ENCODE data around the gene SETD5. TPM values are rescaled to one million over a fixed set of nuclear protein-coding genes. Genes with fewer than 3 reads are reported as not detected.

SETD5 gene
- total RNA-seq, 1 donor from 2014 or later: 192 TPM

DNA sequence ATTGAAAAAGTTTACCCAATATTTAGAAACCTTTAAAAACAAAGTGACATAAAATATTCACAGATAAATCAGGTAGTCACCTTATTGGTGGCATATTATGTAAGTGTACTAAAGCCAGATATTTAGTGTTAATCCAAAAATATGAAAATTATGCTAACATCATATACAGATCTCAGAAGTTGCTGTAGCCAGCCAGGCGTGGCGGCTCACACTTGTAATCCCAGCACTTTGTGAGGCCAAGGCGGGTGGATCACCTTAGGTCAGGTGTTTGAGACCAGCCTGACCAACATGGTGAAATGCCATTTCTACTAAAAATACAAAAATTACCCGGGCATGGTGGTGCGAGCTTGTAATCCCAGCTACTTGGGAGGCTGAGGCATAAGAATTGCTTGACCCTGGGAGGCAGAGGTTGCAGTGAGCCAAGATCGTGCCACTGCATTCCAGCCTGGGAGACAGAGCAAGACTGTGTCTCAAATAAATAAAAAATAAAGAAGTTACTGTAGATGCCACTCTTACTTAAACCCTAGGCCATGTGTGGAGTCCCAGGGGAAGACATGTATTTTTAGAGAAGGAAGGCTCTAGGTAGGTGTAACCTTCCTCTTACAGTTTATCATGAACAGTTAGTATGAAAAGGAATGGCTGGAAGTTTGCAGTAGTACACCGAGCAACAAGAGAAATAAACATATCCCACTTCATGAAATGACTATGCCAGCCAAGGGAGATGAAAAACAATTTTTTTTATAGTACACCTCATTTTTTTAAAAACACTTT lies 9.6 kb downstream of the SETD5 start:
- TF ChIP-seq, protein P1, sequence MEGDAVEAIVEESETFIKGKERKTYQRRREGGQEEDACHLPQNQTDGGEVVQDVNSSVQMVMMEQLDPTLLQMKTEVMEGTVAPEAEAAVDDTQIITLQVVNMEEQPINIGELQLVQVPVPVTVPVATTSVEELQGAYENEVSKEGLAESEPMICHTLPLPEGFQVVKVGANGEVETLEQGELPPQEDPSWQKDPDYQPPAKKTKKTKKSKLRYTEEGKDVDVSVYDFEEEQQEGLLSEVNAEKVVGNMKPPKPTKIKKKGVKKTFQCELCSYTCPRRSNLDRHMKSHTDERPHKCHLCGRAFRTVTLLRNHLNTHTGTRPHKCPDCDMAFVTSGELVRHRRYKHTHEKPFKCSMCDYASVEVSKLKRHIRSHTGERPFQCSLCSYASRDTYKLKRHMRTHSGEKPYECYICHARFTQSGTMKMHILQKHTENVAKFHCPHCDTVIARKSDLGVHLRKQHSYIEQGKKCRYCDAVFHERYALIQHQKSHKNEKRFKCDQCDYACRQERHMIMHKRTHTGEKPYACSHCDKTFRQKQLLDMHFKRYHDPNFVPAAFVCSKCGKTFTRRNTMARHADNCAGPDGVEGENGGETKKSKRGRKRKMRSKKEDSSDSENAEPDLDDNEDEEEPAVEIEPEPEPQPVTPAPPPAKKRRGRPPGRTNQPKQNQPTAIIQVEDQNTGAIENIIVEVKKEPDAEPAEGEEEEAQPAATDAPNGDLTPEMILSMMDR (conservative IDR thresholded peaks at IDR 0.05): no peak
- Mint-ChIP-seq H3K9me3 (peaks cover 7% of the 10 kb centered on the region), H3K27ac (no peak overlapping the region), H3K4me1 (ENCODE audit: unreplicated experiment) (peaks cover 31% of the 10 kb centered on the region), H3K36me3 (peaks cover 18% of the 10 kb centered on the region), H3K27me3 (no peaks in the 10 kb centered on the region), H3K4me3 (no peak overlapping the region)
- DNase-seq (ENCODE audit: extremely low spot score, unreplicated experiment): no peak

DNA sequence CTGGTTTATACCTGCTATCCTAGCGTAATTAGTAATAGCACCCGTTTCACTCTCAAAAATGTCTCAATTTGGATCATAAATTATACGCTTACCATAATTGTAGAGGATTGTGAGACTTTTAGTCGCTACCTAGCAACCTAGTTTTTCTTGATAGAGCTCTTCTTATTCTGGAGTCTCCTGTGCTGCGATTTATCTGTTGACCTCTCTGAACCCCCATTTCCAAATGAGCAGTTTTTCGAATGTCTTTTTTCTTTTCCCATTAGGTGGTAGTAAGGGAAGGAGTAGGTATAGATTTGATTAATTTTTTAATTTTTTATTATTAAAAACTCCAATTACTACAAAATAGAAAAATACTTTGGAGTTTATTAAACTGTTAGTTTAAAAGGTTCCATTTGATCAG lies 10.6 kb downstream of the SETD5 start:
- Mint-ChIP-seq H3K9me3 (peaks cover 7% of the 10 kb centered on the region), H3K27ac (no peak overlapping the region), H3K27me3 (no peaks in the 10 kb centered on the region), H3K36me3 (peaks cover 18% of the 10 kb centered on the region), H3K4me1 (ENCODE audit: unreplicated experiment) (peaks cover 22% of the 10 kb centered on the region), H3K4me3 (no peak overlapping the region)
- TF ChIP-seq, protein P1 (conservative IDR thresholded peaks at IDR 0.05): no peak
- DNase-seq (ENCODE audit: extremely low spot score, unreplicated experiment): no peak

DNA sequence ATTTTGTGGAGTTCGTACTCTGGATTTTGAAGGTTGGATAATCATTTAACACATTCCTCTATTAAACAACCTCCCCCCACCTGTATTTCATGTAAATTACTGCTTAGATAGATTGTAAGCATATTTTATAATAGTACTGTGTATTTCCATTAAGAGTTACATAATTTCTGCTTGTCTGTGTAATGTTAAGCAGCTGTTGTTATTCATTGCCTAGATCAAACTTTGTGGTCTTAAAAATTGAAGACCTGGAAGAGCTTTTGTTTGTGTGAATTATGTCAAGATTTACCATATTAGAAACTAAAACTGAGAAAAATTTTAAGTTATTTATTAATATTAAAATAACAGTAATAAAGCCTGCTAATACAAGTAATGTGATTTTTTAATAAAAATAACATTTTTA lies 11.1 kb downstream of the SETD5 start:
- H3K4me3 Mint-ChIP-seq: no peak overlapping the region
- no peak overlapping the region for H3K27ac Mint-ChIP-seq
- H3K9me3 Mint-ChIP-seq: peaks cover 7% of the 10 kb centered on the region
- no peaks in the 10 kb centered on the region for H3K27me3 Mint-ChIP-seq
- peaks cover 22% of the 10 kb centered on the region for H3K36me3 Mint-ChIP-seq
- peaks cover 26% of the 10 kb centered on the region for H3K4me1 Mint-ChIP-seq (ENCODE audit: unreplicated experiment)
- DNase-seq (ENCODE audit: extremely low spot score, unreplicated experiment): no peak
- TF ChIP-seq, protein P1 (conservative IDR thresholded peaks at IDR 0.05): no peak

DNA sequence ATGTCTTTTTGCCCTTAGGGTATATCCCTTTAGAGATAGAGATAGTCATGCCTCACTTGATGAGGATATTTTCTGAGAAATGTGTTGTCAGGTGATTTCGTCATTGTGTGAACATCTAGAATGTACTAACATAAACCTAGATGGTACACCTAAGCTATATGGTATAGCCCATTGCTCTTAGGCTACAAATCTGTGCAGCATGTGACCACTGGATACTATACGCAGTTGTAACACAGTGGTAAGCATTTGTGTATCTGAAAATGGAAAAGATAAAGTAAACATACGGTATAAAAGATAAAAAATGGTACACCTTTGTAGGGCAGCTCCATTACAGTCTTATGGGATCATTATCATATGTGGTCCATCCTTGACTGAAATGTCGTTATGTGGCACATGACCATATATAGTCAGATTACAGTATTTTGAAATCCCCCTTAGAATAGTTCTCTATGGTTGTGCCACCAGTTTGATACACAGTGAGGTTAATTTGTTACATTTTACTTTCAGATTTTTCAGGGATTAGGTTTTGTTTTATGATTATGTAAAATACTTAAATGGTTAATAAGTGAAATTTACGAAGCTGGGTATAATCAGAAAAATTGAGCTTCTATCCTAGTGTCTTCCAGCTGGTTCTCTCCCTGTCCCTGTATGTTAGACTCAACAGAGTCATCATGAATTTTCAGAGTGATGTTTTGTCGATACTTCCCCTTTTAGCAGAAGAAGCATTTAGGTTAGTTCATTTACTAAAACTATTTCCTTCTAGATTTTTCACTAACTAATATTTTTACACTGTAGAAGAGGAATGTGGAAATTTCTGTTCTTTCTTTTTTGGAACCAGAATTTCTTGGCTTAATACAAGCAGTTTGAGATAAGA lies 12.8 kb downstream of the SETD5 start:
- Mint-ChIP-seq H3K36me3 (peaks cover 25% of the 10 kb centered on the region), H3K4me3 (no peak overlapping the region), H3K9me3 (peaks cover 7% of the 10 kb centered on the region), H3K27me3 (no peaks in the 10 kb centered on the region), H3K4me1 (ENCODE audit: unreplicated experiment) (peaks cover 19% of the 10 kb centered on the region), H3K27ac (no peak overlapping the region)
- DNase-seq (ENCODE audit: extremely low spot score, unreplicated experiment): no peak
- TF ChIP-seq, protein P1 (conservative IDR thresholded peaks at IDR 0.05): no peak

DNA sequence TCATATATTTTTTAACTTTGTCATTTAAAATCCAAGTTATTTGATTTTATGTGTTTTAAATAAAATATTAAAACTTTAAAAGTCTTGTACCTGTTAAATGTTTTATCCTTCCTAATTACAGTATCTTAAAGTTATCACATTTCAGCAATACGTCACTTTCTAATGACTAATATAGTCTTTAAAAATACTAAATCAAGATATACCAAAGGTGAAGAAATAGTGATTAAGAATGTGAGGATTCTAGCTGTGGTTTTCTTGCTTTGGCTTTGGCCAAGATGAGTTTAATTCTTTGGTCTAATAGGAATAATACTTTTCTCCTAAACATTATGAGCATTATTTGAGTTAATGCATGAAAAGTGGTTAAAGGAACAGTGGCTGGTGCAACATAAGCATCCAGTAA lies 13.9 kb downstream of the SETD5 start:
- Mint-ChIP-seq H3K27me3 (no peaks in the 10 kb centered on the region), H3K4me1 (ENCODE audit: unreplicated experiment) (peaks cover 15% of the 10 kb centered on the region)

More for the DNA sequence above, 13.9 kb downstream of the SETD5 start:
- Mint-ChIP-seq H3K27ac (no peak overlapping the region), H3K4me3 (no peak overlapping the region), H3K9me3 (peaks cover 7% of the 10 kb centered on the region), H3K36me3 (peaks cover 30% of the 10 kb centered on the region)
- TF ChIP-seq, protein P1 (conservative IDR thresholded peaks at IDR 0.05): no peak
- DNase-seq (ENCODE audit: extremely low spot score, unreplicated experiment): no peak
